ENCODE measurements around the gene ABCG2. TPM values are rescaled to one million over a fixed set of nuclear protein-coding genes. Genes with fewer than 3 reads are reported as not detected.
"Not testable (repeated sequence)": the region's sequence is repeated elsewhere in the genome, so short reads cannot be mapped to it uniquely, and the experiment has no call there.

Gene ABCG2
- total and polyA plus RNA-seq, 2 of the 8 experiments (the other 6 are each of a cell fraction or from before 2014, with no cell fraction given), result 2.4 to 4.6 TPM

DNA sequence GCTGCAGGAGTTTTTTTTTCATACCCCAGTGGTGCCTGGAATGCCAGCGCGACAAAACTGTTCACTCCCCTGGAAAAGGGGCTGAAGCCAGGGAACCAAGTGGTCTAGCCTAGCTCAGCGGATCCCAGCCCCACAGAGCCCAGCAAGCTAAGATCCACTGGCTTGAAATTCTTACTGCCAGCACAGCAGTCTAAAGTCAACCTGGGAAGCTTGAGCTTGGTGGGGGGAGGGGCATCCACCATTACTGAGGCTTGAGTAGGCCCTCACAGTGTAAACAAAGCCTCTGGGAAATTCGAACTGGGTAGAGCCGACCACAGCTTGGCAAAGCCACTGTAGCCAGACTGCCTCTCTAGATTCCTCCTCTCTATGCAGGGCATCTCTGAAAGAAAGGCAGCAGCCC, 36.2 kb downstream of the ABCG2 start:
- POLR2A ChIA-PET (ENCODE audit: partially characterized antibody), result not testable (repeated sequence)
- WGBS, 2 experiments (ENCODE audit: extremely low coverage in 1 of 2, insufficient coverage in 1 of 2, insufficient read length in 1 of 2, insufficient replicate concordance in 2 of 2, low coverage in 1 of 2, low lambda C conversion rate in 2 of 2, missing lambda C conversion rate in 1 of 2), result 63% methylated on average over 5 of the region's 5 CpGs; no CpG with 5 or more reads in 1 of the 2 experiments
- DNase-seq (ENCODE audit: low read depth in 1 of 2, low spot score in 2 of 2), result peak in 1 of 2 experiments; percentile 51

More for the DNA sequence above, 36.2 kb downstream of the ABCG2 start:
- not testable (repeated sequence) for H4K8ac ChIP-seq (ENCODE audit: extremely low read depth, insufficient read depth, low read length); H3K56ac ChIP-seq (replicated peaks; ENCODE audit: insufficient read length, low read depth, low read length); H3K4me1 ChIP-seq (replicated peaks in 1 of 4; ENCODE audit: control insufficient read depth in 3 of 4, insufficient read depth in 4 of 4, low read length in 3 of 4); H2AK5ac ChIP-seq (ENCODE audit: low read depth, low read length); H3K23ac ChIP-seq (ENCODE audit: insufficient read length); H3K9ac ChIP-seq (replicated peaks in 1 of 4; ENCODE audit: extremely low read depth in 1 of 4, low read depth in 3 of 4, low read length in 3 of 4); H3K14ac ChIP-seq (ENCODE audit: insufficient read length); H3K27me3 ChIP-seq (replicated peaks in 1 of 4; ENCODE audit: control insufficient read depth in 3 of 4, extremely low read depth in 1 of 4, insufficient read depth in 3 of 4, low read length in 3 of 4); H3K23me2 ChIP-seq (ENCODE audit: low read depth, low read length); H4K20me1 ChIP-seq (replicated peaks in 1 of 2; ENCODE audit: control insufficient read depth in 1 of 2, insufficient read depth in 2 of 2, low read length in 2 of 2); H2BK120ac ChIP-seq (replicated peaks; ENCODE audit: low read depth, low read length); H2BK15ac ChIP-seq (ENCODE audit: low read length); H3K79me1 ChIP-seq (ENCODE audit: low read depth, low read length); H3K18ac ChIP-seq (ENCODE audit: extremely low read depth, low read length); H3K79me2 ChIP-seq (ENCODE audit: control insufficient read depth in 1 of 2, insufficient read depth in 2 of 2, low read length in 2 of 2); H4K91ac ChIP-seq (replicated peaks; ENCODE audit: insufficient read length, low read length); H2AFZ ChIP-seq (ENCODE audit: low read length); H2BK5ac ChIP-seq (ENCODE audit: low read depth, low read length); H3K4ac ChIP-seq (replicated peaks; ENCODE audit: insufficient read length, low read depth, low read length); H4K5ac ChIP-seq (ENCODE audit: insufficient read length, low read depth, low read length); H2BK12ac ChIP-seq (ENCODE audit: low read depth, low read length); FAIRE-seq; H3K27ac ChIP-seq (ENCODE audit: low read depth, low read length); H3K4me3 ChIP-seq (ENCODE audit: extremely low read depth in 1 of 4, insufficient read depth in 2 of 4, low read depth in 3 of 4, low read length in 4 of 4); H2BK20ac ChIP-seq (ENCODE audit: low read length)
- CTCF ChIA-PET (ENCODE audit: partially characterized antibody), result interaction anchor here (1.2 kb wide), 1 partner anchor 57 kb away, joined by 3 read pairs; no protein-coding TSS in a partner anchor
- peak overlapping the region; percentile 4 to 22; a peak in 2 of 4 replicates for H3K4me2 ChIP-seq (ENCODE audit: insufficient read depth in 1 of 2, low read depth in 2 of 2, low read length in 2 of 2)
- peak; percentile 67 for TF ChIP-seq ASH2L (IDR thresholded peaks at IDR 0.05; ENCODE audit: low read length)
- TF ChIP-seq YY1 (IDR thresholded peaks at IDR 0.05; ENCODE audit: low read depth, low read length), result peak; percentile 61; the same call in 1 of the 2 replicates
- TF ChIP-seq SP1 (IDR thresholded peaks at IDR 0.05; ENCODE audit: low read depth, low read length), result 0 out of 2 replicates have a peak, but pooled peaks have one; percentile 42
- TF ChIP-seq RBBP5 (IDR thresholded peaks at IDR 0.05; ENCODE audit: borderline replicate concordance, low read depth, low read length), result peak; percentile 62; the same call in 1 of the 2 replicates
- peaks cover 23 to 24% of the 10 kb centered on the region in 2 experiments for H3K9me3 ChIP-seq (ENCODE audit: insufficient read depth in 2 of 2, low read depth in 1 of 2, low read length in 1 of 2)
- H3K36me3 ChIP-seq (ENCODE audit: control insufficient read depth in 2 of 4, insufficient read depth in 4 of 4, low read length in 3 of 4), result peaks cover 0 to 17% (median 4%) of the 10 kb centered on the region in 4 experiments; a peak in 3 of 8 replicates
